HepG2 (cell line): ENCODE data around the gene KATNAL2. TPM values are rescaled to one million over a fixed set of nuclear protein-coding genes. Genes with fewer than 3 reads are reported as not detected.

Source experiments
- ATF7 ChIP-seq, 2 experiments: fragments of 450-650 bp in 1 of 2; sonication (generic) in 1 of 2; formaldehyde crosslinking in 1 of 2; IDR thresholded peaks; 2 replicates each; pipeline versions ENCODE4 v1.4.0 to v1.6.1; 2016 to 2020; ENCODE audit warnings: antibody characterized with exemption in 1 of 2, mild to moderate bottlenecking in 1 of 2, missing genetic modification reagents in 1 of 2
- ATF7-NPFF ChIP-seq: sonication (generic); formaldehyde crosslinking; IDR thresholded peaks from 2 replicates; pipeline ENCODE4 v1.8.1; 2023; ENCODE audit warnings: mild to moderate bottlenecking, low read depth, missing genetic modification reagents, moderate library complexity
- GATAD1 ChIP-seq: IDR thresholded peaks from 2 replicates; pipeline ENCODE4 v1.6.1; 2016; ENCODE audit warnings: missing genetic modification reagents, missing compliant biosample characterization
- MXI1 ChIP-seq: IDR thresholded peaks from 3 replicates; pipeline ENCODE4 v1.6.1; 2012; ENCODE audit warnings: low read depth, low read length, inconsistent platforms, borderline replicate concordance
- RAD51 ChIP-seq: fragments of 450-650 bp; IDR thresholded peaks from 2 replicates; pipeline ENCODE4 v1.6.1; 2016; ENCODE audit warnings: borderline replicate concordance
- RARA ChIP-seq: IDR thresholded peaks from 2 replicates; pipeline ENCODE4 v1.6.1; 2016; ENCODE audit warnings: missing genetic modification reagents, missing compliant biosample characterization
- REL ChIP-seq: sonication (generic); formaldehyde crosslinking; conservative IDR thresholded peaks from 2 replicates; pipeline ENCODE4 v1.8.0; 2022; ENCODE audit warnings: mild to moderate bottlenecking, missing genetic modification reagents, moderate library complexity
- SP1 ChIP-seq, 2 experiments: fragments of 450-650 bp in 1 of 2; sonication (generic) in 1 of 2; formaldehyde crosslinking in 1 of 2; IDR thresholded peaks; 2 replicates each; pipeline versions ENCODE4 v1.4.0 to v1.6.1; 2016 to 2020; ENCODE audit warnings: missing genetic modification reagents in 1 of 2
- STAT6 ChIP-seq: sonication (generic); formaldehyde crosslinking; IDR thresholded peaks from 2 replicates; pipeline ENCODE4 v1.4.0; 2020; ENCODE audit warnings: missing genetic modification reagents, mild to moderate bottlenecking, borderline replicate concordance
- UBTF ChIP-seq: sonication (generic); formaldehyde crosslinking; IDR thresholded peaks from 2 replicates; pipeline ENCODE4 v1.4.0; 2020; ENCODE audit warnings: mild to moderate bottlenecking, missing genetic modification reagents
- YEATS2 ChIP-seq: sonication (generic); formaldehyde crosslinking; IDR thresholded peaks from 2 replicates; pipeline ENCODE4 v1.4.0; 2020; ENCODE audit warnings: missing genetic modification reagents, borderline replicate concordance
- ZNF142 ChIP-seq: sonication (generic); formaldehyde crosslinking; IDR thresholded peaks from 2 replicates; pipeline ENCODE4 v1.4.0; 2020; ENCODE audit warnings: missing genetic modification reagents
- ZNF20 ChIP-seq: sonication (generic); formaldehyde crosslinking; IDR thresholded peaks from 2 replicates; pipeline ENCODE4 v1.4.0; 2020; ENCODE audit warnings: mild to moderate bottlenecking, moderate library complexity, missing genetic modification reagents
- ZNF3 ChIP-seq: IDR thresholded peaks from 2 replicates; pipeline ENCODE4 v1.7.0; 2017; ENCODE audit warnings: inconsistent platforms
- ZNF414 ChIP-seq: sonication (generic); formaldehyde crosslinking; IDR thresholded peaks from 2 replicates; pipeline ENCODE4 v1.5.0; 2020; ENCODE audit warnings: missing genetic modification reagents
- ZNF782 ChIP-seq: sonication (generic); formaldehyde crosslinking; IDR thresholded peaks from 2 replicates; pipeline ENCODE4 v1.4.0; 2020; ENCODE audit warnings: missing genetic modification reagents, mild to moderate bottlenecking, borderline replicate concordance
- ZSCAN22 ChIP-seq: sonication (generic); formaldehyde crosslinking; IDR thresholded peaks from 2 replicates; pipeline ENCODE4 v1.4.0; 2020; ENCODE audit warnings: mild to moderate bottlenecking, missing genetic modification reagents
- ZZZ3 ChIP-seq: sonication (generic); formaldehyde crosslinking; IDR thresholded peaks from 2 replicates; pipeline ENCODE4 v1.4.0; 2020; ENCODE audit warnings: missing genetic modification reagents, mild to moderate bottlenecking, borderline replicate concordance
- polyA plus RNA-seq, 8 experiments: library from polyadenylated mRNA; depleted of rRNA in 3 of 8; stranded (reverse) in 7 of 8; unstranded in 1 of 8; fragments of >200 nt; fragmentation: Illumina TruSeq in 4 of 8; extraction: Trizol in 4 of 8; gene quantifications; 2 replicates each; pipeline versions ENCODE4 v1.2.1 to v1.2.3, GENCODE V29; 2011 to 2016; ENCODE audit warnings: low read depth in 4 of 8, missing spikeins in 1 of 8, mixed read lengths in 1 of 8; ENCODE audit not compliant: insufficient read depth in 1 of 8
- total RNA-seq, 5 experiments: library from RNA; depleted of rRNA; stranded (reverse); fragments of >200 nt; fragmentation: Illumina TruSeq; extraction: Trizol; gene quantifications; 2 replicates each; pipeline ENCODE4 v1.2.3, GENCODE V29; 2016; ENCODE audit warnings: low read depth in 1 of 5

Gene KATNAL2
- total and polyA plus RNA-seq, 2 of the 13 experiments (the other 11 are each of a cell fraction or from before 2014, with no cell fraction given) = not detected

GRCh38 chr18:46917108-46917802, at the start of gene KATNAL2, which contains the start of gene PIAS2 (continued):
- TF ChIP-seq ZSCAN22 (no peak), YEATS2 (CRISPR knock-in tag) (no peak), ZNF142 (CRISPR knock-in tag) (peak; percentile 99), ZNF414 (CRISPR knock-in tag) (no peak), ZNF20 (CRISPR knock-in tag) (no peak), GATAD1 (CRISPR knock-in tag) (no peak), ZZZ3 (CRISPR knock-in tag) (no peak), SP1 (IDR thresholded peaks at IDR 0.05) (no peak), SP1 (CRISPR knock-in tag; IDR thresholded peaks at IDR 0.05) (peak; percentile 23; the same call in 1 of the 2 replicates), RARA (no peak), ATF7 (IDR thresholded peaks at IDR 0.05) (no peak), ATF7 (CRISPR knock-in tag; IDR thresholded peaks at IDR 0.05) (no peak), RAD51 (no peak), ATF7-NPFF (CRISPR knock-in tag) (peak; percentile 66), ZNF782 (no peak), UBTF (CRISPR knock-in tag) (peak; percentile 77; the same call in 1 of the 2 replicates), MXI1 (0 out of 3 replicates have a peak, but pooled peaks have one; percentile 40), REL (CRISPR knock-in tag) (no peak), STAT6 (CRISPR knock-in tag) (no peak), ZNF3 (CRISPR knock-in tag) (no peak)
